SK-N-SH (cell line): ENCODE data around the gene HSP90AA1. TPM values are rescaled to one million over a fixed set of nuclear protein-coding genes. Genes with fewer than 3 reads are reported as not detected.

ENCODE experiments used
- CTCF ChIA-PET: fragments of 300-600, 350-600 bp; formaldehyde crosslinking; extraction: SDS; loops from one replicate; lab custom pipeline; 2021; lab: Yijun Ruan, JAX
- POLR2A ChIA-PET: fragments of 350-600 bp; sonication (Branson Sonifier 250); formaldehyde crosslinking; extraction: SDS; loops from one replicate; lab custom pipeline; 2020; ENCODE audit warnings: antibody characterized with exemption, inconsistent platforms; lab: Yijun Ruan, JAX
- DNase-seq: peaks from one replicate; pipeline ENCODE4 v3.0.0; 2012
- H2AFZ ChIP-seq: fragments of 200-600 bp; sonication (generic); 2 replicates; pipeline ENCODE4 v1.8.1; 2016; ENCODE audit warnings: antibody characterized with exemption, mild to moderate bottlenecking, low read depth
- H3F3A ChIP-seq: fragments of 200-600 bp; sonication (generic); replicated peaks from 2 replicates; pipeline ENCODE3; 2016; ENCODE audit warnings: antibody characterized with exemption, mild to moderate bottlenecking; ENCODE audit not compliant: insufficient read depth
- H3K27ac ChIP-seq, 2 experiments: fragments of 200-500 bp in 1 of 2; fragments of 200-600 bp in 1 of 2; sonication (Bioruptor generic) in 1 of 2; sonication (generic), shearing (Covaris generic) in 1 of 2; 2 replicates each; pipeline versions ENCODE4 v1.5.1 to v1.6.1; 2014 to 2016; ENCODE audit warnings: low read depth in 2 of 2, inconsistent platforms in 1 of 2, low read length in 1 of 2, mild to moderate bottlenecking in 1 of 2, mixed read lengths in 1 of 2
- H3K27me3 ChIP-seq: fragments of 200-600 bp; sonication (generic), shearing (Covaris generic); 2 replicates; pipeline ENCODE4 v1.6.1; 2016; ENCODE audit warnings: mixed run types; ENCODE audit not compliant: insufficient read depth
- H3K36me3 ChIP-seq, 2 experiments: fragments of 200-500 bp in 1 of 2; fragments of 200-600 bp in 1 of 2; sonication (Bioruptor generic) in 1 of 2; sonication (generic) in 1 of 2; replicated peaks in 1 of 2; 2 replicates each; pipeline versions ENCODE3 to v1.5.1; 2014 to 2016; ENCODE audit warnings: low read length in 1 of 2, mild to moderate bottlenecking in 1 of 2; ENCODE audit not compliant: insufficient read depth in 2 of 2, control insufficient read depth in 1 of 2
- H3K4me1 ChIP-seq, 2 experiments: fragments of 200-500 bp in 1 of 2; fragments of 200-600 bp in 1 of 2; sonication (Bioruptor generic) in 1 of 2; sonication (generic), shearing (Covaris generic) in 1 of 2; 2 replicates each; pipeline versions ENCODE4 v1.5.1 to v1.6.1; 2014 to 2016; ENCODE audit warnings: low read depth in 1 of 2, low read length in 1 of 2, mixed run types in 1 of 2; ENCODE audit not compliant: insufficient read depth in 2 of 2, control insufficient read depth in 1 of 2
- H3K4me2 ChIP-seq: fragments of 200-600 bp; sonication (generic), shearing (Covaris generic); 2 replicates; pipeline ENCODE4 v1.6.1; 2017; ENCODE audit warnings: mixed run types
- H3K4me3 ChIP-seq, 2 experiments: fragments of 200-500 bp in 1 of 2; fragments of 200-600 bp in 1 of 2; sonication (Bioruptor generic) in 1 of 2; sonication (generic), shearing (Covaris generic) in 1 of 2; 2 replicates each; pipeline versions ENCODE4 v1.5.1 to v1.8.1; 2014 to 2016; ENCODE audit warnings: low read depth in 2 of 2, inconsistent platforms in 1 of 2, low read length in 1 of 2, mild to moderate bottlenecking in 1 of 2, mixed read lengths in 1 of 2, moderate library complexity in 1 of 2
- H3K79me2 ChIP-seq: fragments of 200-600 bp; sonication (generic); 2 replicates; pipeline ENCODE4 v1.8.1; 2017; ENCODE audit warnings: mild to moderate bottlenecking; ENCODE audit not compliant: insufficient read depth
- H3K9ac ChIP-seq: fragments of 200-600 bp; sonication (generic); 2 replicates; pipeline ENCODE4 v1.6.1; 2017; ENCODE audit warnings: mixed run types
- H3K9me2 ChIP-seq: fragments of 200-600 bp; sonication (generic); 2 replicates; pipeline ENCODE4 v1.6.1; 2017; ENCODE audit warnings: mixed run types
- H3K9me3 ChIP-seq: fragments of 200-600 bp; sonication (generic); 2 replicates; pipeline ENCODE4 v1.6.1; 2017; ENCODE audit warnings: mixed run types, mild to moderate bottlenecking, moderate library complexity
- H4K20me1 ChIP-seq: fragments of 200-600 bp; sonication (generic); 2 replicates; pipeline ENCODE4 v1.6.1; 2017; ENCODE audit warnings: mild to moderate bottlenecking, mixed run types; ENCODE audit not compliant: insufficient read depth
- CHD2 ChIP-seq: fragments of 150-350 bp; IDR thresholded peaks from 2 replicates; pipeline ENCODE4 v1.6.1; 2018; ENCODE audit warnings: low read length; ENCODE audit not compliant: partially characterized antibody
- EZH2phosphoT487 ChIP-seq: fragments of 200-600 bp; sonication (generic); IDR thresholded peaks from 2 replicates; pipeline ENCODE4 v1.6.1; 2017; ENCODE audit warnings: low read depth, mixed run types, mild to moderate bottlenecking, antibody characterized with exemption, moderate library complexity, borderline replicate concordance
- FOSL2 ChIP-seq: IDR thresholded peaks from 2 replicates; pipeline ENCODE4 v1.4.0; 2012; ENCODE audit warnings: low read depth, mild to moderate bottlenecking, moderate library complexity, borderline replicate concordance
- FOXM1 ChIP-seq: IDR thresholded peaks from 2 replicates; pipeline ENCODE4 v1.4.0; 2012; ENCODE audit warnings: low read depth, mild to moderate bottlenecking
- IRF3 ChIP-seq: fragments of 150-350 bp; IDR thresholded peaks from 2 replicates; pipeline ENCODE4 v1.6.1; 2016; ENCODE audit warnings: mild to moderate bottlenecking, low read depth, low read length
- MAX ChIP-seq: IDR thresholded peaks from 2 replicates; pipeline ENCODE4 v1.4.0; 2012; ENCODE audit warnings: low read depth
- RCOR1 ChIP-seq: fragments of 150-350 bp; IDR thresholded peaks from 2 replicates; pipeline ENCODE4 v1.6.1; 2017; ENCODE audit warnings: antibody characterized with exemption, low read length
- REST ChIP-seq: IDR thresholded peaks from 2 replicates; pipeline ENCODE4 v1.6.1; 2012; ENCODE audit warnings: mild to moderate bottlenecking, low read depth, low read length, moderate library complexity
- RFX5 ChIP-seq: IDR thresholded peaks from 2 replicates; pipeline ENCODE4 v1.6.1; 2012; ENCODE audit warnings: mild to moderate bottlenecking, improper control_type of control experiment, low read length
- SMC3 ChIP-seq: IDR thresholded peaks from 2 replicates; pipeline ENCODE4 v1.6.1; 2012; ENCODE audit warnings: low read depth, low read length, improper control_type of control experiment
- TEAD4 ChIP-seq: IDR thresholded peaks from 2 replicates; pipeline ENCODE4 v1.4.0; 2012; ENCODE audit warnings: mild to moderate bottlenecking, borderline replicate concordance; ENCODE audit not compliant: insufficient read depth
- USF1 ChIP-seq: IDR thresholded peaks from 2 replicates; pipeline ENCODE4 v1.4.0; 2012; ENCODE audit warnings: low read depth, borderline replicate concordance
- YY1 ChIP-seq: IDR thresholded peaks from 2 replicates; pipeline ENCODE4 v1.4.0; 2012; ENCODE audit warnings: low read depth, mild to moderate bottlenecking
- WGBS: methylation state at CpG from one replicate; pipeline ENCODE4 v1.1.6; 2017; ENCODE audit warnings: low lambda C conversion rate; 5-methylcytosine and 5-hydroxymethylcytosine counted together
- polyA plus RNA-seq, 3 experiments: library from polyadenylated mRNA; depleted of rRNA; stranded (reverse); fragments of >200 nt; gene quantifications; 2 replicates each; pipeline ENCODE4 v1.2.3, GENCODE V29; 2012

The HSP90AA1 gene
- polyA plus RNA-seq, 1 of the 3 experiments (the other 2 are of a cell fraction), result 269 TPM

- POLR2A ChIA-PET, result no interaction called here
- H3K27me3 ChIP-seq, result no peaks in the 10 kb centered on the region
- no peaks in the 10 kb centered on the region for H3K9me3 ChIP-seq
- no peak overlapping the region for H3K9ac ChIP-seq
- peaks cover 5% of the 10 kb centered on the region for H4K20me1 ChIP-seq
- no peak overlapping the region for H3K27ac ChIP-seq
- no peaks in the 10 kb centered on the region for H3F3A ChIP-seq
- WGBS, result 96% methylated on average over 3 of the region's 3 CpGs
- TF ChIP-seq IRF3, result no peak
- TF ChIP-seq TEAD4, result no peak
- TF ChIP-seq YY1, result no peak
- TF ChIP-seq USF1, result no peak
- no peak for TF ChIP-seq MAX
- TF ChIP-seq EZH2phosphoT487, result no peak
- TF ChIP-seq REST, result no peak
- no peak for TF ChIP-seq RFX5
- TF ChIP-seq FOSL2, result no peak
- no peak for TF ChIP-seq SMC3
- no peak for TF ChIP-seq FOXM1
- TF ChIP-seq RCOR1, result no peak
- no peak for TF ChIP-seq CHD2
- no peak overlapping the region for H2AFZ ChIP-seq
- no peak for DNase-seq
- H3K79me2 ChIP-seq, result peaks cover 11% of the 10 kb centered on the region
- H3K4me1 ChIP-seq, result peaks cover 10 to 12% of the 10 kb centered on the region in 2 experiments; a peak in 2 of 4 replicates
- CTCF ChIA-PET, result interaction anchor here (1.2 to 1.9 kb wide), 3 partner anchors 27 to 223 kb away, joined by 4 to 8 read pairs (median 6); no protein-coding TSS in a partner anchor
- H3K4me2 ChIP-seq, result no peak overlapping the region
- no peaks in the 10 kb centered on the region for H3K9me2 ChIP-seq
- H3K4me3 ChIP-seq, result no peak overlapping the region
- peaks cover 3 to 5% of the 10 kb centered on the region in 2 experiments for H3K36me3 ChIP-seq
Observed at GRCh38 chr14:102090713-102091112, 3.9 kb upstream of the HSP90AA1 start.
